ENCODE data around the gene RFC1. TPM values are rescaled to one million over a fixed set of nuclear protein-coding genes. Genes with fewer than 3 reads are reported as not detected.
"Not testable (repeated sequence)": the region's sequence is repeated elsewhere in the genome, so short reads cannot be mapped to it uniquely, and the experiment has no call there.

The RFC1 gene
- total RNA-seq, 1 donor from 2014 or later, result 68.5 TPM

DNA sequence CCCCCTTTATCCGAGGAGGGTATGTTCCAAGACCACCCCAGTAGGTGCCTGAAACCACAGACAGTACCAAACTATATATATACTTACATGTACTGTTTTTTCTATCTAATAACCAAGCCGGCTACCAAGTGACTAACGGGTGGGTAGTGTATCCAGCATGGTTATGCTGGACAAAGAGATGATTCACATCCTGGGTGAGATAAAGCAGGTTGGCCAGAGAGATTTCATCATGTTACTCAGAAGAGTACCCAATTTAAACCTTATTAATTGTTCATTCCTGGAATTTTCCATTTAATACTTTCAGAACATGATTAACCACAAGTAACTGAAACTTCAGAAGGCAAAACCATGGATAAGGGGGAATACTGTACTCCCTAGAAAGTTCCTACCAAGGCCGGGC, 46.5 kb downstream of the RFC1 start:
- intact Hi-C loops (cut with micrococcal nuclease), result no loop called here

DNA sequence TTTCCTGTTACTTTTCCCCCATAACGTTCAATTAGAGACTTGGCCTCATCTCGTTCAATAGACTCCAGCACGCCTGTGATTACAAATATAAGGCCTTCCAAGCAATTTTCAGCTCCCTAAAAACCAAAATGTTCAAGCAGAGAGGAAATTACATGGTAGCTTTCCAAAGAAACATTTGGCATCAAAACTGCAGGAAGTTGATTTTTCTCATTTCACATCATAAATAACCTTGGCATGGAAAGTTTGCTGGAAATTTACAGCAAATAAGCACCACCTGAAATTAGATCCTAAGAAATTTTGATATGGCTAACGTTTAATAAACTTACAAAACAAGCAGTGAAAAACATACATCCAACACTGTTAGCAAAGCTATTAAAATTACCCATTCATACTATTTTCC, 53.3 kb downstream of the RFC1 start:
- intact Hi-C loops (cut with micrococcal nuclease), result no loop called here

GRCh38 chr4:39308611-39309010, 57.6 kb downstream of the RFC1 start:
- intact Hi-C loops (cut with micrococcal nuclease), result no loop called here

DNA sequence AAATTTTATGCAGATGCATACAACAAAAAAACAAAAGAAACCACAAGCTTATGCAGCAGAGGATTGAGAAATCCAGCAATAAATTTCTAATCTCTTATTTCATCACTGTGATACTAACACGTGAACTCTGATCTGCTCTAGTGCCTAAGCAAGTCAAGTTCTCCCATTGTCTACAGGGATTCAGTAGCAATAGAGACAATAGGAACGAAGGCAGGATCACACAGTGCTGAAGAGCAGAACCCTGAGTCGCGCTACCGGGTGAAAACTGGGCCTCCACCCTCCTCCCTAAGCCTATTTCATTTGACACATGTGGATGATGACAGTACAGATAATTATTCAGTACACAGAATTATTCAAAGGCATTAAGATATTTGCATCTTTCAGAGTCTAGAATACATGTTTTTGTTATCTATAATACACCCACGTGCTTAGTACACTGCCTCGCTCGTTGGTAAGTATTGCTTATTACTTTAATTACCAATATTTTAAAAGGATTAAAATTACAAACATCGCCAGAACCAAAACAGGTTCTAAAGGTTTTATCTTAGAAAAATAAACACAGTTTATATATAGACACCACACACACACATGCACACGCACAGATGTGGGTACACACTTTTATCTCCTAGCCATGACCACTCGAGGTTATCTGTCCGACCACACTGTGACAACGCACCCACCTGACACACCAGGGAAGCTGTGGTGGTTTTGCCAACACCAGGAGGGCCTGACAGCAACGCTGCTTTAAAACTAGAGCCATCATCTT, 60.1 kb downstream of the RFC1 start:
- intact Hi-C loops (cut with micrococcal nuclease), result no loop called here

DNA sequence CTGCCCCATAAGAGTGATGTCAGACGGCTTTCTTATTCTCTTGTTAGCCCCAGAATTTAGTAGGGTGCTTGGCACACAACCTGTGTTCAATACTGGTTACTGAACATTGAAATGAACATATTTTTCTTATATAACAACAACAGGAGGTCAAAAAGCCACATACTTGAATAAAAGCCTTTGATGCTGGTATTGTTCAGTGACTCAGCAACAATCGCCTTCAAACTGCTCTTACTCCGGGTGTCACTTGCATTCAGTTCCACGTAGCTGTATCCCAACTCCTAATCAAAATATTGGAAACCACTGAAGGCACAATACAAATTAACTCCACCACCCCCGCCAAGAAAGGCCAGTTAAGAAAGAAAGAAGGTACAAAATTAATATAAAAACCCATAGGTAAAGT, 61.5 kb downstream of the RFC1 start:
- intact Hi-C loops (cut with micrococcal nuclease), result no loop called here

GRCh38 chr4:39303871-39304270, 62.3 kb downstream of the RFC1 start:
- intact Hi-C loops (cut with micrococcal nuclease), result no loop called here

DNA sequence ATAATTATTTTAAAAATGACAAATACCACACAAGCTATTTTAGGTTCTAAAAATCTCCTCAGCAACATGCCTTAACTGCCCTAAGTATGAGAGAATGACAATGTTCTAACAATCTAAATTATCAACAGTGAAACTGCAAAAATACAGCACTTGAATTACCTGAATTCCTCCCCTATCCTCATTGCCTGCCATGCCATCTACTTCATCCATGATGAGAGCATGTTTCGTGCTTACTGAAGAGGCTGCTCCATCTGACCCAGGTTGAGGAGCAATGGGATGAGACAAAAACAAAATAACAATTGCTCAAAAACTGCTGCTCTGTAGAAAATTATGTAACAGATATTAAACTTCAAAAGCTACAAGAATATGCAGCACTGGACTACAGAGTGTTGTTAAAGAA, 63.3 kb downstream of the RFC1 start:
- intact Hi-C loops (cut with micrococcal nuclease), result no loop called here

DNA sequence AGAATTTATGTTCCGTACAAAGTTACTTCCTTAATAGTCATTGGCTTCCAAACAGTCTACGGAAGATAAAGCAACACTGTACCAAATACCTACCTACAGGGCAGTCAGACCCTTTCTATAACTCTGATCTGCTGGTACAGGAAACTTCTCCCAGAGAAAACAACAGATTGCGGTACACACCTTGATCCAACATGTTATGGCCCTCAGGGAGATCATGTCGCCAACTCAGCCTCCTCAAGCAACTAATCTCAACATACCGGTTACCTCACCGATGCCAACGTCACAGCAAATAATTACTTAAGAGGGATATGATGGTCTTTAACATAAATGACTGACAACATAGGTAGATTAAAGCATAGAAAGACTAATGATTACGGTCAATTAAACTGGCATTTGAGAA, 70.4 kb downstream of the RFC1 start:
- intact Hi-C loops (cut with micrococcal nuclease), result no loop called here

GRCh38 chr4:39292433-39292832, 73.7 kb downstream of the RFC1 start:
- intact Hi-C loops (cut with micrococcal nuclease), result not testable (repeated sequence)

- intact Hi-C loops (cut with micrococcal nuclease), result no loop called here
Measured at GRCh38 chr4:39291686-39292085, 74.5 kb downstream of the RFC1 start.

- intact Hi-C loops (cut with micrococcal nuclease), result no loop called here
Measured at GRCh38 chr4:39287223-39287622, 78.9 kb downstream of the RFC1 start.

- intact Hi-C loops (cut with micrococcal nuclease), result no loop called here
Measured at GRCh38 chr4:39286263-39286662, 79.9 kb downstream of the RFC1 start.

DNA sequence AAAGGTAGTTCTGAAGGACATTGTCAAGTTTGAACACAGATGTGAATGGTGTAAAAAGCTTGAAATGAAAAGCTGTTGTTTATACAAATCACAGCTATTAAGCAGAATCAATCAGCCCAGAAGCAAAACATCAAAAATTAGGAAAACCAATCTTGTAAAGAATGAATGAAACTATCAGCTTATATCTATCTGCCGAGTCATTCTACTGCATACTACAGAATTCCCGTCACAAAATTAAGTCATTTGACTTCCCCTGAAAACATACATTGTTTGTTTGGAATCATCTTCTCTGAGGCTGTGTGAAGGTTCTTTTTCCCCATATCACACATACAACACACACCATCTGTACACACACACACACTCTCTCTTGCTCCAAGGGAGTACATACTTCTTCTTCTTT, 80.3 kb downstream of the RFC1 start:
- intact Hi-C loops (cut with micrococcal nuclease), result no loop called here

DNA sequence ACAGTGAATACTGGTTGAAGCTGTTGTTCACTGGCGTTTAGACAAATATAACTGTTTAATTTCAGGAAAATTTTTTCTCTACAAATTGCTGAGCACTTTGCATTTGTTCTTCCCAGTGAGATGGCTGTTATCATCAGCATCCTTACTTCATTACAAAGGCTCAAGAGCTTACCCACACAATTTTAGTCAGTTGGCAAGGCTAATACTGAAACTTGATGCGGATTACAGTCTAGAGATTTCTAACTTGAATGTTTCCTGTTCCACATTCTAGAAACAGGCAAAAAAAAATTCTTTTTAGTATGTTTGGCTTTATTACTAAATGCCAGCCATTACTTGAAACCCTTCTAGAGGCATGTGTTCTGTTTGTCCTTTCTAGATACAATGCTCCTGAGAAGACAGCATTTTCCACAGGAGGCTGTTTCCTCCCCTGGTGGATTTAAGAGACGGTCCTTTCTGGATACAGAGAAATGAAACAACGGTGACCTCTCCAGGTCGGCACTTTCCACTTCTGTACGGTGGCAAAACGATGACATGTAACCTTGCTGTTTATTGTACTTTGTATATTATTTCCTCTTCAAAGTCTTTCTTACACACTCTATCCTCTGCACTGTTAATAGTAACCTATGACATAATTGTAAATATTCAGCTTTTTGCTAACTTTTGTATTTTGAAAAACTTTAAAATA, 80.9 kb downstream of the RFC1 start:
- intact Hi-C loops (cut with micrococcal nuclease), result no loop called here

- intact Hi-C loops (cut with micrococcal nuclease), result no loop called here
Measured at GRCh38 chr4:39280770-39281169, 85.4 kb downstream of the RFC1 start.

DNA sequence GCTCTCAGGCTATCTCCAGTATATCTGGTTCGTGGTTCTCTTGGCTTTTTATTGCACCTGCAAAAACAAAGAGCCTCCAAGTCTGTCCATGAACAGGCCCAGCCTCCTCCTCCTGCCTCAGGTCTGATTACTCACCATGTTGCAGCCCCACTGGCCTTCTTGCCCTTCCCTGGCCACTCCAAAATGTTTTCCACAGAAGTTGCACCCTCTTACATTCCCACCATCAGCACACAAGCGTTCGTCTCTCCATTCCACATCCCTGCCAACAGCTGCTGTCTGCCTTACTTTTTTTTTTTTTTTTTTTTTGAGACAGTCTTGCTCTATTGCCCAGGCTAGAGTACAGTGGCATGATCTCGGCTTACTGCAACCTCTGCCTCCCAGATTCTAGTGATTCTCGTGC, 86.7 kb downstream of the RFC1 start:
- intact Hi-C loops (cut with micrococcal nuclease), result no loop called here

- intact Hi-C loops (cut with micrococcal nuclease), result no loop called here
Measured at GRCh38 chr4:39278476-39278875, 87.7 kb downstream of the RFC1 start.

GRCh38 chr4:39277661-39278060, 88.5 kb downstream of the RFC1 start:
- intact Hi-C loops (cut with micrococcal nuclease), result not testable (repeated sequence)

- intact Hi-C loops (cut with micrococcal nuclease), result no loop called here
Measured at GRCh38 chr4:39274503-39274902, 91.7 kb downstream of the RFC1 start.

DNA sequence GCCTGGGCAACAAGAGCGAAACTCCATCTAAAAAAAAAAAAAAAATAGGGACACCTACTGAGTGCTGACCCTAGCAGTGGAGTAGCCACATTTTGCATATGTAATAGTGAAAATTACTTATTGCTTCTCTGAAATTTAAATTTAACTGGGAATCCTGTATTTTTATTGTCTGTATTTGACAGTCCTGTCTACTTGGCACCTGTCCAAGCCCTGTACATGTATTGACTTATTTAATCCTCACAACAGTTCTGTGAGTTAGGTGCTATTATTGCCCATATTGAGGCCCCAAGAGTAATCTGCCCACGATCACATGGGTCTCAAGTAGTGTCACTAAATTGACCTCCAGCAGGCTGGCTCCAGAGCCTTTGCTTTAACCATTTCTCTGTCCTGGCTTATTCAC, 102.3 kb downstream of the RFC1 start:
- intact Hi-C loops (cut with micrococcal nuclease), result no loop called here

- intact Hi-C loops (cut with micrococcal nuclease), result no loop called here
Measured at GRCh38 chr4:39259571-39260330, 106.4 kb downstream of the RFC1 start.

GRCh38 chr4:39256436-39256835, 109.7 kb downstream of the RFC1 start:
- intact Hi-C loops (cut with micrococcal nuclease), result no loop called here
